ENCODE results near the gene ABCB8.

The ABCB8 gene

GRCh38 chr7:151045262-151045661 lies 17.0 kb downstream of the ABCB8 start:
- Mint-ChIP-seq H3K9me3 (no peaks in the 10 kb centered on the region), H3K27me3 (ENCODE audit: low read depth) (peaks cover 12% of the 10 kb centered on the region), H3K4me1 (peaks cover 13% of the 10 kb centered on the region), H3K36me3 (ENCODE audit: low read depth) (no peaks in the 10 kb centered on the region), H3K27ac (no peak overlapping the region), H3K4me3 (no peak overlapping the region)
- TF ChIP-seq CTCF (IDR thresholded peaks at IDR 0.05; ENCODE audit: unreplicated experiment in 3 of 3), result no peak

DNA sequence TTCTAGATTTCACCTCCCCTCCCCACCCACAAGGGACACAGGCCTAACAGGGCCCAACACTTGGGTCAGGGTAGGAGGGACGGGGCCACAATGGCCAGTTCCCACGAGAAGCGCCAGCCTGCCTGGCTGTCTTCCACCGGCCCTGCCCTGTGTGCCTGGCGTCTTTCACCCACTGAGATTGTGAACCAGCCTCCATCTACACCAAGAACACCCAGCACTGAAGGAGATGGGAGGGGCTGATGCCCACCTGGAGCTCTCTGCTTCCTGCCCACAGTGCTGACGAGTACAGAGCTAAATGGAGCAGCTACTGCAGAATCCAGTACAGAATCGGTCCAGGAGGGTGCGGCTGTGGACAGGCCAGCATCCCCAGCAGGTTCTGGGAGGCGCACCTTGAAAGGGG lies 17.7 kb downstream of the ABCB8 start:
- H3K27me3 Mint-ChIP-seq (ENCODE audit: low read depth), result peaks cover 16% of the 10 kb centered on the region
- H3K36me3 Mint-ChIP-seq (ENCODE audit: low read depth), result no peaks in the 10 kb centered on the region
- no peak overlapping the region for H3K4me3 Mint-ChIP-seq
- peaks cover 13% of the 10 kb centered on the region for H3K4me1 Mint-ChIP-seq
- no peaks in the 10 kb centered on the region for H3K9me3 Mint-ChIP-seq
- no peak for TF ChIP-seq CTCF (IDR thresholded peaks at IDR 0.05; ENCODE audit: unreplicated experiment in 3 of 3)
- H3K27ac Mint-ChIP-seq, result no peak overlapping the region

GRCh38 chr7:151046603-151047573 lies 18.6 kb downstream of the ABCB8 start:
- Mint-ChIP-seq H3K9me3 (no peaks in the 10 kb centered on the region), H3K27ac (peak overlapping the region in 2 of 3 experiments; percentile 8 to 32)

DNA sequence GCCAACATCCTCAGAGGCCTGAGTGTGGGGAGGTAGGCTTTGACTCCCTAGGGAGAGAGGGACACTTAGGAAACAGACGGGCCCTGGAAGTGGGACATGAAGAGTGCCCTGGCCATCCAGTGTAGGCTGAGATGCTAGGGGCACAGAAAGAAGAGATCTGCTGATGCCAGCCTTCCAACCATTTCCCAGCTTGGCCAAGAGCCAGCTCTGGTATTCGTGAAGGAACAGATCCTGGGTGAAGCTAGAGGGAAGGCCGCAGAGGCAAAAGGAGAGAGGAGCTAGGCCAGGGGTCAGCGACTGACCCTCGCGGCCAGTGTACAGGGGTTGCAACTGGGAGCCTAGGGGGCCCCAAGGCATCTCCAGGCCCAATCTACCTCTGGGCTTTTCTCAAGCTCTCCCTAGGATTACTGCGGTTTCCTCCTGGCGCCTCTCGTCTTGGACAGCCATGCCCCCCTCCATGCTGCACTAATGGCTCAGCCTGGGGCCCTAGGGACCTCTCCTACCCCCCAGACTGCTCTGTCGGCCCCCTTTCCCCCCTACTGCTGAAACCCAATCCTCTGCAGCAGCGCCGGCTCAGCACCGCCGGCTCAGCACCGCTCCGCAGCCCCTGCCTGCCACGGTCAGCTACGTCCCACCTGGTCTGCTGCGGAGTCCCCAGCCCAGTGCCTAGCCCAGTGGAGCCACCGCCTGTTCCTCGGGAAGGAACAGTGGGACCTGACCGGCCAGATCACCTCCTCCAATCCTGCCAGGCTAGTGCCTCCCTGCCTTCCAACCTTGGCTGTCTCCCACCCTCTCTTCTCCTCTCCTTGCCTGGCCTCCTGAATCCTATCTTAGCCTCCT lies 19.9 kb downstream of the ABCB8 start, which contains the start of gene ASIC3:
Gene ASIC3, plus strand, starts transcription at position 556 of the 840 bp plus-strand sequence. CDS start 355 bp downstream, outside the sequence.
- Mint-ChIP-seq H3K4me1 (peaks cover 10% of the 10 kb centered on the region), H3K27me3 (ENCODE audit: low read depth) (peaks cover 16% of the 10 kb centered on the region), H3K27ac (peak within 1 kb of the TSS in 2 of 3 experiments; percentile 8 to 32), H3K36me3 (ENCODE audit: low read depth) (no peaks in the 10 kb centered on the region), H3K4me3 (no peak within 1 kb of the TSS), H3K9me3 (no peaks in the 10 kb centered on the region)
- no peak for TF ChIP-seq CTCF (IDR thresholded peaks at IDR 0.05; ENCODE audit: unreplicated experiment in 3 of 3)

More at GRCh38 chr7:151046603-151047573, 18.6 kb downstream of the ABCB8 start:
- H3K27me3 Mint-ChIP-seq (ENCODE audit: low read depth), result peaks cover 16% of the 10 kb centered on the region
- TF ChIP-seq CTCF (IDR thresholded peaks at IDR 0.05; ENCODE audit: unreplicated experiment in 3 of 3), result no peak
- H3K4me1 Mint-ChIP-seq, result peaks cover 10% of the 10 kb centered on the region
- no peak overlapping the region for H3K4me3 Mint-ChIP-seq
- H3K36me3 Mint-ChIP-seq (ENCODE audit: low read depth), result no peaks in the 10 kb centered on the region

DNA sequence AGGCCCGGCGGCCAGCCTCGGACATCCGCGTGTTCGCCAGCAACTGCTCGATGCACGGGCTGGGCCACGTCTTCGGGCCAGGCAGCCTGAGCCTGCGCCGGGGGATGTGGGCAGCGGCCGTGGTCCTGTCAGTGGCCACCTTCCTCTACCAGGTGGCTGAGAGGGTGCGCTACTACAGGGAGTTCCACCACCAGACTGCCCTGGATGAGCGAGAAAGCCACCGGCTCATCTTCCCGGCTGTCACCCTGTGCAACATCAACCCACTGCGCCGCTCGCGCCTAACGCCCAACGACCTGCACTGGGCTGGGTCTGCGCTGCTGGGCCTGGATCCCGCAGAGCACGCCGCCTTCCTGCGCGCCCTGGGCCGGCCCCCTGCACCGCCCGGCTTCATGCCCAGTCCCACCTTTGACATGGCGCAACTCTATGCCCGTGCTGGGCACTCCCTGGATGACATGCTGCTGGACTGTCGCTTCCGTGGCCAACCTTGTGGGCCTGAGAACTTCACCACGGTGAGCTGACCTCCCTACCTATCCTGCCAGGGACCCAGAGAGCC lies 20.7 kb downstream of the ABCB8 start:
- peaks cover 10% of the 10 kb centered on the region for H3K4me1 Mint-ChIP-seq
- no peak overlapping the region for H3K27ac Mint-ChIP-seq
- no peaks in the 10 kb centered on the region for H3K9me3 Mint-ChIP-seq
- no peak for TF ChIP-seq CTCF (IDR thresholded peaks at IDR 0.05; ENCODE audit: unreplicated experiment in 3 of 3)
- H3K36me3 Mint-ChIP-seq (ENCODE audit: low read depth), result no peaks in the 10 kb centered on the region
- H3K4me3 Mint-ChIP-seq, result no peak overlapping the region
- H3K27me3 Mint-ChIP-seq (ENCODE audit: low read depth), result peaks cover 16% of the 10 kb centered on the region
